GM19452 (cell line): ENCODE results near the gene TMEM147.
A peak's percentile ranks its signal among the peaks of the same experiment; 100 is the strongest.

Experiments
- ATAC-seq: cut with Tn5 transposase; IDR thresholded peaks from one replicate; pipeline ENCODE4 v1.9.1; 2021; ENCODE audit not compliant: unreplicated experiment

TMEM147 gene

GRCh38 chr19:35545855-35546381 is 492 bp downstream of the TMEM147 start:
- ATAC-seq: peak; percentile 42

GRCh38 chr19:35546532-35546931 is 1.1 kb downstream of the TMEM147 start:
- no peak for ATAC-seq

GRCh38 chr19:35549174-35549788 is 3.9 kb downstream of the TMEM147 start:
- no peak for ATAC-seq

- ATAC-seq: no peak
These were observed 4.6 kb downstream of the TMEM147 start for GRCh38 chr19:35549879-35550523.

- ATAC-seq: no peak
These were observed 5.8 kb downstream of the TMEM147 start for GRCh38 chr19:35551091-35551810.

GRCh38 chr19:35552534-35553384 is 7.3 kb downstream of the TMEM147 start:
- ATAC-seq: no peak

- ATAC-seq: no peak
These were observed 8.1 kb downstream of the TMEM147 start for GRCh38 chr19:35553385-35554000.

GRCh38 chr19:35554076-35554475 is 8.7 kb downstream of the TMEM147 start:
- ATAC-seq: no peak

- no peak for ATAC-seq
These were observed 10.0 kb downstream of the TMEM147 start for GRCh38 chr19:35555301-35556005.

GRCh38 chr19:35556025-35556590 is 10.7 kb downstream of the TMEM147 start:
- no peak for ATAC-seq

DNA sequence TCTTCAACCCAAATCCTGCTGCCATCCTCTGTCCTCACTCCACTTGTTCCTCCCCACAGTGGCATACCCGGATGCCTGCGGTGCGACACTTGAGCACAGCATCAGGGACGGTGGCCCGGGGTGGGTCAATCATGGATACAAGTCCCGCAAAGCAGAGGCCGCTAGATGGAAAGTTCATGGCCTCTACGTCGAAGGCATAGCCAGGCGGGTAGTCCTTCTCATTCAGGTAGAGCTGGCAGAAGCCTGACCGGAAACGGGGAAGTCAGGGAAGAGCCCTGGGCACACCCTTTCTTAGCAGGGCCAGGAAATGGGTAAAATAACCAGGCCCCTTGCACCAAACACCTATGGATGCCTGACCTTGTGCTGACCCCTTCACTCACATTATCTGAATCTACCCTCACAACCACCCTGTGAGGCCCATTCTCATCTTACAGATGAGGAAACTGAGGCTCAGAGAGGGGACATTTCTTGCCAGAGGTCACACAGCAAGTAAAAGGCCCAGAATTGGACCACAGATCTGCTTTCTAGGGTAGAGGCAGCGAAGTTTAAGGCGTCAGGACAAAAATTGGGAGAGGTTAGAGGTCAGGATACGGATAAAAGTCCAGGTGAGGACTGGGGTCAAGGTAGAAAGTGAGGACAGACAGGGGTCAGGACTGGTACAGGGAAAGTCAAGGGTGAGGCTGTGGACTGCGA is 11.6 kb downstream of the TMEM147 start:
- ATAC-seq: no peak

- ATAC-seq: no peak
These were observed 12.3 kb downstream of the TMEM147 start for GRCh38 chr19:35557539-35558399.

DNA sequence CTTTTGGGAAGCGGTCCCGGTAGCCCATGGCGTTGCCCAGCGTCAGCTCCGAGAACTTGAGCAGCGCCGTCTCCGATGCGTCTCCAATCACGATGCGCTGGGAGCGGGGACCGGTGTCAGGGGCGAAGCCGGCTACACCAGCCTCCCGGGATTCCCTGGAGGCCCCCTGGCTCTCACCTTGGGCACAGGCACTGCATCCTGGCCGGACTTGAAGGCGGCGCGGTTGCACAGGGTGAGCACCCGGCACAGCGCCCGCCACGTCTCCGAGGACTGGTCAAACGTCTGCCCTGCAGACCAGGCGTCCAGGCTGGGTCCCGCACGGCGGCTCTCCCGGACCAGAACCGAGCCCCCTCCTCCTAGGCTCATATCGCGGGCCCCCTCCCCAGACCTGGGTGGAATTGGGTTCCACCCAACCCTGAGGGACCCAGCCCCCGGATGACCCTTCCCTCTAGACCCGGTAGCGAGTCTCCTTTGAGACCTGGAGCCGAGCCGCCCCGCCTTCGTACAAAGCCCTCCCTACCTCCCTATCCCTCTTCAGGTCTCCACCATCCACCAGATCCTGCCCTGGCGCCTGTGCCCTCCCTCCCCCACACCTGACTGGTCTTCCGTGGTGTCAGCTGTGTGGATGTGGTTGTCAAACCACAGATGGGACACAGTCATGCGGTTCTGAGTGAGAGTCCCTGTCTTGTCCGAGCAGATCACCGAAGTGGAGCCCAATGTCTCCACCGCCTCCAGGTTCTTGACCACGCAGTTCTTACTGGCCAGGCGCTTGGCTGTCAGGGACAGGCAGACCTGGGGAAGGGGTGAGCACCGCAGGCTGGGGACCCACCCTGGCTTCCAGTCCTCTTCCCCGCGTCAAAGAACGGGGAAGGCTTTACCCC is 13.2 kb downstream of the TMEM147 start:
- ATAC-seq: no peak

DNA sequence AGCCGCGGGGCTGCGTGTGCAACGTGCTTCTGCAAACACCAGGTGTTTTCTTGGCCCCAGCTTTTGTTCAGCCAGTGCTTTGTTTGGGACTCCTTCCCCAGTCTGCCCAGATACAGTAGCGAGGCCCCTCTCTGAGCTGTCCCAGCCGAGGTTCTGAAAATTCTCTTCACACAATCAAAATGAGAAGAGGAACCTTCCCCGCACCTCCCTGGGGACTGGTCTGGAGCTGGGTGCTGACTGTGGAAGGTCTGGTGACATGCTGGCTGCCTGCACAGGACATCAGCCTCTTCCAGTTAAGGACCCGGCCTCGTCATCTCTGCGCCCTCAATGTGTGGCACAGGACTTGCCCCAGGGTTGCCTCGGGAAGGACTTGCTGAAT is 13.8 kb downstream of the TMEM147 start:
- ATAC-seq: peak; percentile 74

DNA sequence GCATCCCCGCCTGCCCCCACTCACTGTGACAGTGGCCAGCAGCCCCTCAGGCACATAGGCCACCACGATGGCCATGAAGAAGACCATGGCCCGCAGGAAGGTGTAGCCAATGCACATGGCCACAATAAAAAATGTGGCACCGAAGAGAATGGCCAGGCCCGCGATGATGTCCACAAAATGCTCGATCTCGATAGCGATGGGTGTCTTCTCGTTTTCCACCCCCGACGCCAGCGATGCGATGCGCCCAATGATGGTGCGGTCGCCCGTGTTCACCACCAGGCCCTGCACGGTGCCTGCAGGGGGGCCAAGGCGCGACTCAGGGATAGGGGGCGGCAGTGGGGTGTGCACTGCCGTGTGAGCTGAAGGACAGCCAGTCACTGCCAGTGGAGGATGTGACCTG is 14.4 kb downstream of the TMEM147 start:
- no peak for ATAC-seq

DNA sequence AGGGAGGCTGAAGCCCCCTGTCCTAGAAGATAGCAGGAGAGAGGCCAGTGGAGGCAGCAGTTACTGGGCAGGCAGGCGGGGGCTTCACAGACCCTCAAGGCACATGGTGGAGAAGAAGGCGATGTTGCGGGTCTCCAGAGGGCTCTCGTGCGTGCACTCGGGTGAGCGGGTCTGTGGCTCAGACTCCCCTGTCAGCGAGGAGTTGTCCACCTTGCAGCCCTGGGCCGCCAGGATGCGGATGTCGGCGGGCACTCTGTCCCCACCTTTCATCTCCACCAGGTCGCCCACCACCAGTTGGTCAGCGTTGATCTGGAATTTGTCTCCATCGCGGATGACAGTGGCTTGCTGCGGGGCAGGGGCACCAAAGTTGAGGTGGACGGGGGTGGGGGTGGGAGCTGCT is 14.8 kb downstream of the TMEM147 start:
- no peak for ATAC-seq

DNA sequence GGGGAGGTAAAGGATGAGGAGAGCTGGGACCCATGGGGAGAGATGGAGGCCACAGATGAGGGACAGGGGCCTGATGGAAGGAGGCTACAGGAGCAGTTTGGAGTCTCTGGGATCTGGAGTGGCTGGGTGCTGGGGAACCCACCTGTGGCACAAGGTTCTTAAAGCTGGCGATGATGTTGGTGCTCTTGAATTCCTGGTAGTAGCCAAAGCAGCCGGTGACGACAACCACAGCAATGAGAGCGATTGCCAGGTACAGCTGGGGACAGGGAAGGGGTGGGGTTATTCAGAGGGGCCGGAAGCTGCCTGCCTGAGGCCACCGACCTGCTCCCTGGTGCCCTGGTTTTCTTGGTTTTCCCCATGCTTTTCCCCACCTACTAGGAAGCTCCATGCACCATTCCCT is 15.3 kb downstream of the TMEM147 start:
- ATAC-seq: no peak
